HG03045 (cell line): ENCODE measurements around the gene TACC2.
"Not testable (repeated sequence)": the region's sequence is repeated elsewhere in the genome, so short reads cannot be mapped to it uniquely, and the experiment has no call there.

Experiments used
- ATAC-seq: cut with Tn5 transposase; IDR thresholded peaks from one replicate; pipeline ENCODE4 v1.9.1; 2021; ENCODE audit warnings: mild to moderate bottlenecking, moderate library complexity; ENCODE audit not compliant: unreplicated experiment

Gene TACC2

GRCh38 chr10:121983852-121984251 lies 5.1 kb upstream of the TACC2 start:
- no peak for ATAC-seq

- no peak for ATAC-seq
Observed at GRCh38 chr10:121984463-121984862, 4.5 kb upstream of the TACC2 start.

GRCh38 chr10:121990015-121990677 lies 1.2 kb downstream of the TACC2 start:
- ATAC-seq = no peak

- ATAC-seq = not testable (repeated sequence)
Observed at GRCh38 chr10:121991727-121992126, 2.8 kb downstream of the TACC2 start.

GRCh38 chr10:121994429-121994941 lies 5.5 kb downstream of the TACC2 start:
- ATAC-seq = no peak

- ATAC-seq = no peak
Observed at GRCh38 chr10:121998462-121998861, 9.5 kb downstream of the TACC2 start.

GRCh38 chr10:121999301-121999700 lies 10.3 kb downstream of the TACC2 start:
- no peak for ATAC-seq

GRCh38 chr10:122001698-122002097 lies 12.7 kb downstream of the TACC2 start:
- ATAC-seq = no peak

GRCh38 chr10:122007415-122007814 lies 18.5 kb downstream of the TACC2 start:
- ATAC-seq = no peak

- no peak for ATAC-seq
Observed at GRCh38 chr10:122010405-122011050, 21.6 kb downstream of the TACC2 start.

GRCh38 chr10:122012731-122013130 lies 23.8 kb downstream of the TACC2 start:
- no peak for ATAC-seq

- no peak for ATAC-seq
Observed at GRCh38 chr10:122013311-122013780, 24.4 kb downstream of the TACC2 start.

- no peak for ATAC-seq
Observed at GRCh38 chr10:122014652-122015248, 25.8 kb downstream of the TACC2 start.

- ATAC-seq = not testable (repeated sequence)
Observed at GRCh38 chr10:122017926-122018325, 29.0 kb downstream of the TACC2 start.

GRCh38 chr10:122018491-122018890 lies 29.5 kb downstream of the TACC2 start:
- no peak for ATAC-seq

GRCh38 chr10:122018951-122019413 lies 30.0 kb downstream of the TACC2 start:
- ATAC-seq = no peak

- no peak for ATAC-seq
Observed at GRCh38 chr10:122019414-122019975, 30.5 kb downstream of the TACC2 start.

- ATAC-seq = no peak
Observed at GRCh38 chr10:122020226-122020625, 31.3 kb downstream of the TACC2 start.

- no peak for ATAC-seq
Observed at GRCh38 chr10:122021379-122021778, 32.4 kb downstream of the TACC2 start.

GRCh38 chr10:122021828-122022227 lies 32.9 kb downstream of the TACC2 start:
- ATAC-seq = no peak

GRCh38 chr10:122022276-122022675 lies 33.3 kb downstream of the TACC2 start:
- ATAC-seq = no peak
